AG04449 (cell line): ENCODE data around the gene TDP2.

Experiments used
- CTCF ChIA-PET: fragments of 350-600 bp; formaldehyde crosslinking; extraction: SDS; loops from one replicate; lab custom pipeline; 2021; ENCODE audit warnings: antibody characterized with exemption; lab: Yijun Ruan, JAX
- POLR2A ChIA-PET: fragments of 400-600, 350-600 bp; formaldehyde crosslinking; extraction: SDS; loops from one replicate; lab custom pipeline; 2020; ENCODE audit warnings: antibody characterized with exemption, inconsistent platforms; lab: Yijun Ruan, JAX
- DNase-seq: peaks from one replicate; pipeline ENCODE4 v3.0.0-alpha.2; 2010; ENCODE audit warnings: low read depth, low spot score
- H3K4me3 ChIP-seq: 2 replicates; pipeline ENCODE4 v1.5.1; 2011; ENCODE audit warnings: low read depth, mild to moderate bottlenecking, control low read depth, low read length
- TF ChIP-seq, protein P1 (sequence below): IDR thresholded peaks from one replicate; pipeline ENCODE4 v1.5.1; 2011; ENCODE audit warnings: mild to moderate bottlenecking, moderate library complexity, low read length, control low read depth, inconsistent platforms; ENCODE audit not compliant: insufficient read depth; ENCODE audit errors: missing control alignments

TDP2 gene

DNA sequence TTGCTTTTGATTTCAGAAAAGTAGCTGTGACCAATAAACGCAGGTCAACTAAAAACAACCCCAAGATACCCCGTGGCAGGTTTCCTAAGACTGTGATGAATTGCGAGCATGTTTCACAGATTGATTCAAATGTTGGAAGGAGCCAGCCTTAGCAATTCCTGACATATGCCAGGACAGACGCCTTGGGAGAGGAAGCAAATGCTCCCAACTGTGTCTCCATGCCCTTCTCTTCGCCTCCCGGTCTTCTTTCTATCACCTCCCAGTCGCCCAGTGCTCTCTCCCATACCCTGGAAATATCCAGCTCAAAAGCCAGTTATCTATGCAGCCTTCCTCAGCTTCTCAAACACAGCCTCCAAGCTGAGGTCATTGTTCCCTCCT lies 52.7 kb downstream of the TDP2 start:
- POLR2A ChIA-PET: no interaction called here
- H3K4me3 ChIP-seq: no peak overlapping the region
- no peak for DNase-seq
- TF ChIP-seq, protein P1, sequence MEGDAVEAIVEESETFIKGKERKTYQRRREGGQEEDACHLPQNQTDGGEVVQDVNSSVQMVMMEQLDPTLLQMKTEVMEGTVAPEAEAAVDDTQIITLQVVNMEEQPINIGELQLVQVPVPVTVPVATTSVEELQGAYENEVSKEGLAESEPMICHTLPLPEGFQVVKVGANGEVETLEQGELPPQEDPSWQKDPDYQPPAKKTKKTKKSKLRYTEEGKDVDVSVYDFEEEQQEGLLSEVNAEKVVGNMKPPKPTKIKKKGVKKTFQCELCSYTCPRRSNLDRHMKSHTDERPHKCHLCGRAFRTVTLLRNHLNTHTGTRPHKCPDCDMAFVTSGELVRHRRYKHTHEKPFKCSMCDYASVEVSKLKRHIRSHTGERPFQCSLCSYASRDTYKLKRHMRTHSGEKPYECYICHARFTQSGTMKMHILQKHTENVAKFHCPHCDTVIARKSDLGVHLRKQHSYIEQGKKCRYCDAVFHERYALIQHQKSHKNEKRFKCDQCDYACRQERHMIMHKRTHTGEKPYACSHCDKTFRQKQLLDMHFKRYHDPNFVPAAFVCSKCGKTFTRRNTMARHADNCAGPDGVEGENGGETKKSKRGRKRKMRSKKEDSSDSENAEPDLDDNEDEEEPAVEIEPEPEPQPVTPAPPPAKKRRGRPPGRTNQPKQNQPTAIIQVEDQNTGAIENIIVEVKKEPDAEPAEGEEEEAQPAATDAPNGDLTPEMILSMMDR: no peak
- CTCF ChIA-PET: interaction anchor here (1.0 to 1.4 kb wide), 2 partner anchors 32 to 62 kb away, joined by 3 to 4 read pairs; no protein-coding TSS in a partner anchor

DNA sequence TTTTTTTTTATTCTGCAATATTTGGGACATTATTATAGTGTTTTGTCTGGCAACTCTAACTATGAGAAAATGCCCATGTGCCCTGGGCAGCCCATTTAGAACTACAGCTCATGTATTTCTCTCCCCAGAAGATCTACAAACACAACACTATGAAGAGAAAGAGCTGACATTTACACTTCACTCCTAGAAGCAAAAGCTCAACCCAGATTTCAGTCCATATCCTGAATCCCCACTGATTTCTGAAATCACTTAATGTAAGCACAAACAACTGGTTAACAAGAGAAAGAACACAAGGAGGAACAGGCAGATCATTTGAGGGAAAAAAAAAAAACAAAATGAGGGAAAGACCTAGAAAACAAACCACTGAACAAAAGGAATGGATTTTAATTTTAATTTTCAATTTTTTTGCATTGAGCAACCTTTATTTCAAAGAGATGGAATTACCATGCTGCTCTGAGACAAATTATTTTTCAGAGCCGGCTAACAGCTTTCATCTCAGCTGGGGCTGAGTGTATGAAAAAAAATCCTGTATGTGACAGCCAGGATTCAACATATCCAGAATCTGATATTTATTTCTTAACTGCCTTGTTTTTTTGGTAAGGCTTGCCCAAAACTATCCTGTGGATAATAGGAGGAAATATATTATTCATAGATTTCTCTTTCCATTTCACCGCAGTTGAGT lies 53.2 kb downstream of the TDP2 start:
- H3K4me3 ChIP-seq: no peak overlapping the region
- no peak for DNase-seq
- POLR2A ChIA-PET: no interaction called here
- TF ChIP-seq, protein P1: no peak
- CTCF ChIA-PET: interaction anchor here (0.9 to 1.4 kb wide), 2 partner anchors 32 to 153 kb away, joined by 4 read pairs; no protein-coding TSS in a partner anchor

DNA sequence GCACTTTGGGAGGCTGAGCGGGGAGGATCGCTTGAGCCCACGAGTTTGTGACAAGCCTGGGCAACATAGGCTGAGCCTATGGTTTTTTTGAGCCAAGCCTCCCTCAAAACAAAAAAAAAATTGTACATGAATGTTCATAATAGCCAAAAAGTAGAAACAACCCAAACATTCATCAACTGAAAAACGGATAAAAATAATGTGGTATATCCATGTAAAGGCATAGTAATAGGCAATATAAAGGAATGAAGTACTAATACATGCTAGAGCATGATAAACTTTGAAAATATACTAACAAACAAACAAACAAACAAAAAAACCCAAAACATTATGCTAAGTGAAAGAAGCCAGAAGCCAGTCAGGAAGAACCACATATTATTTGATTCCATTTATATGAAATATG lies 56.0 kb downstream of the TDP2 start:
- POLR2A ChIA-PET: no interaction called here
- TF ChIP-seq, protein P1: no peak

DNA sequence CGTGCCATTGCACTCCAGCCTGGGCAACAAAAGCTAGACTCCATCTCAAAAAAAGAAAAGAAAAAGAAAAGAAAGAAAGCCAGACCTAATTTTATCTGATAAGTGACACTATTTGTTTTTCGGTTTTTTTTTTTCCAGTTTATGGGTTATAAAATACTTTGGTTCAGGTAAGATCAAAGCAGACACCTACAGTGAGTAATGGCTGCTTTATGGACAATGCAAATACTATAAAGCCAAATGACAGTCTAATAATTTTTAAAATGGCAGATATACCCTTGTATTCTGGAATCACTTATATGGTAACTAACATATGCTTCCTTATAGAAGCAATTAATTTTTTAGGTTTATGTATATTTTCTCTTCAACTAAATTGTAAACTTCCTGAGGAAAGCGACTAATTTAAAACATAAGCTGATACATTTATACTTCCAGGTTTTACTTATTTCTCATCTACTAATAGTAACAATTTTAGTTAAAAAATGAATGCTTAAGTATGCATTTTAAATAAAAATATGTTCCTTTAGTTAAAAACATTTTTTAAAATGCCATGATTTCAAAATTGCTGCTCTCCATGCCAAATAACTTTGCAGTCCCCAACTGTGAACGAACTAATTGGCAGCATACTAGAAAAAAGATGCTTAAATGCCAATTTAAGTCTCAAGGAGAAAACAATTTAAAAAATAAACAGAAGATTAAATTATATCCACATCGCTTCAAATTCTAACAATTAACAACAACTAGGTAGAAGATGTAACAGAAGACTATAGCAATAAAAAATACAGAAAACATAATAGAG lies 59.2 kb downstream of the TDP2 start:
- POLR2A ChIA-PET: no interaction called here
- TF ChIP-seq, protein P1: no peak
- no peak overlapping the region for H3K4me3 ChIP-seq
- no peak for DNase-seq
- CTCF ChIA-PET: no interaction called here

More for the DNA sequence above, 56.0 kb downstream of the TDP2 start:
- CTCF ChIA-PET: no interaction called here
- no peak for DNase-seq
- H3K4me3 ChIP-seq: no peak overlapping the region

DNA sequence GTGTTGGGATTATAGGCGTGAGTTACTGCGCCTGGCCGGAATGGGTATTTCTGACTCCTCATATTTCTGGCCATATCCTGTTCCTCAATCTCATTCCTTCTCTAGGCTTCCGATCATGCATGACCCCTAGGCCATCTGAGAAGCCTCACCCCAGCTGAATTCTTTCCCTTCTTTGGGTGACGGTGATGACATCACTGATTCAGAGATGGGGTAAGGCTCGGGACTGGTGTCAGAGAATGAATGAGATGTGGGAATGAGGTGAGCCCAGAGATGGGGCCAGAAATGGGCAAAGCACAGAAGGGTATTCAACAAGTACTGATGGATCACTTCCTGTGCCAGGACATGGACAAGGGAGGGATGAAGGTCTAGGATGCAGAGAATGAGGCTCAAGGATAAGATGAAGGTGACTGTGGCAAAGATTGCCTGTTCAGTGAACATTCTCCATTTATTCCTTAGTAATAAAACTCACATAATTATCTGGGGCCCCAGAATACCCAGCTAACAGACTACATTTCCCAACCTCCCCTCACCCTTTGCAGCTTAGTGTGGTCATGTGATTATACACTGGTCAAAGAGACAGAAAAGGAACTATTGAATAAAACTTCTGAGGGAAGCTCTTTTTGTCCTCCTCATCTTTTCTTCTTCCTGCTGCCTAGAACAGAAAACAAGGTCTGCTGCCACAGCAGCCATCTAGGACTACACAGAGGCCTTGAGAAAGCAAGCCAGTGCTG lies 60.3 kb downstream of the TDP2 start:
- no peak overlapping the region for H3K4me3 ChIP-seq
- CTCF ChIA-PET: interaction anchor here (1.6 kb wide), 1 partner anchor 27 kb away, joined by 5 read pairs; no protein-coding TSS in a partner anchor

More for the DNA sequence above, 60.3 kb downstream of the TDP2 start:
- POLR2A ChIA-PET: no interaction called here
- TF ChIP-seq, protein P1: no peak
- DNase-seq: no peak
